GM06990 (cell line): ENCODE results near the gene STARD8.
"Not testable (repeated sequence)": the region's sequence is repeated elsewhere in the genome, so short reads cannot be mapped to it uniquely, and the experiment has no call there.

Experiments
- DNase-seq: peaks from one replicate; pipeline ENCODE4 v3.0.0-alpha.2; 2011; ENCODE audit not compliant: insufficient read length; ENCODE audit errors: extremely low read depth
- H3K27me3 ChIP-seq: replicated peaks from 2 replicates; pipeline ENCODE4 v1.6.0; 2011; ENCODE audit warnings: low read length; ENCODE audit not compliant: control insufficient read depth, insufficient read depth
- H3K36me3 ChIP-seq: 2 replicates; pipeline ENCODE4 v1.5.1; 2011; ENCODE audit warnings: low read length; ENCODE audit not compliant: control insufficient read depth, insufficient read depth
- H3K4me3 ChIP-seq: replicated peaks from 2 replicates; pipeline ENCODE4 v1.5.1; 2011; ENCODE audit warnings: low read depth, mild to moderate bottlenecking, control low read depth, low read length
- CTCF ChIP-seq: IDR thresholded peaks from 2 replicates; pipeline ENCODE4 v1.5.1; 2011; ENCODE audit warnings: low read length, control low read depth, mild to moderate bottlenecking, inconsistent platforms; ENCODE audit not compliant: insufficient read depth, poor library complexity, severe bottlenecking

Gene STARD8

GRCh38 chrX:68726366-68726765 is 78.9 kb downstream of the STARD8 start:
- TF ChIP-seq CTCF = no peak
- Histone ChIP-seq H3K36me3 (no peaks in the 10 kb centered on the region), H3K27me3 (no peaks in the 10 kb centered on the region), H3K4me3 (no peak overlapping the region)
- DNase-seq = no peak

GRCh38 chrX:68727696-68728095 is 80.2 kb downstream of the STARD8 start:
- H3K36me3 ChIP-seq = no peaks in the 10 kb centered on the region
- no peak overlapping the region for H3K4me3 ChIP-seq
- H3K27me3 ChIP-seq = no peaks in the 10 kb centered on the region
- no peak for TF ChIP-seq CTCF
- DNase-seq = no peak

GRCh38 chrX:68728186-68728585 is 80.7 kb downstream of the STARD8 start:
- Histone ChIP-seq H3K4me3 (no peak overlapping the region), H3K36me3 (no peaks in the 10 kb centered on the region), H3K27me3 (no peaks in the 10 kb centered on the region)
- DNase-seq = no peak
- no peak for TF ChIP-seq CTCF

- Histone ChIP-seq H3K36me3 (no peaks in the 10 kb centered on the region), H3K4me3 (no peak overlapping the region), H3K27me3 (no peaks in the 10 kb centered on the region)
- TF ChIP-seq CTCF = no peak
- DNase-seq = no peak
Measured at GRCh38 chrX:68731254-68731653, 83.8 kb downstream of the STARD8 start.

- no peaks in the 10 kb centered on the region for H3K27me3 ChIP-seq
- H3K36me3 ChIP-seq = no peaks in the 10 kb centered on the region
- H3K4me3 ChIP-seq = no peak overlapping the region
- peak; percentile 90 for TF ChIP-seq CTCF
- peak; percentile 26 for DNase-seq
Measured at GRCh38 chrX:68732906-68733493, 85.5 kb downstream of the STARD8 start.

GRCh38 chrX:68735266-68735665 is 87.8 kb downstream of the STARD8 start:
- Histone ChIP-seq H3K27me3 (no peaks in the 10 kb centered on the region), H3K36me3 (no peaks in the 10 kb centered on the region), H3K4me3 (no peak overlapping the region)
- no peak for TF ChIP-seq CTCF
- no peak for DNase-seq

- H3K4me3 ChIP-seq, H3K27me3 ChIP-seq, H3K36me3 ChIP-seq, DNase-seq: not testable (repeated sequence)
Measured at GRCh38 chrX:68741864-68742263, 94.4 kb downstream of the STARD8 start.
